GM12878 (cell line): ENCODE measurements around the gene HOXB1. TPM values are rescaled to one million over a fixed set of nuclear protein-coding genes. Genes with fewer than 3 reads are reported as not detected.

Source experiments
- ATAC-seq: fragments of 200-7000 bp; cut with Tn5 transposase; 3 replicates; pipeline ENCODE4 v1.9.1; 2020; ENCODE audit warnings: mild to moderate bottlenecking, moderate library complexity
- BruUV-seq: library from RNA; stranded (reverse); fragments of 400-500 nt; replicated peaks from 2 replicates; lab custom pipeline; 2021; lab: Mats Ljungman, UMichigan
- CTCF ChIA-PET: fragments of 300-600 bp; sonication (Branson Sonifier 250); formaldehyde crosslinking; extraction: SDS; loops from one replicate; lab custom pipeline; 2021; ENCODE audit warnings: inconsistent platforms; lab: Yijun Ruan, JAX
- POLR2A ChIA-PET: fragments of 350-600 bp; formaldehyde crosslinking; extraction: SDS; loops from one replicate; lab custom pipeline; 2021; ENCODE audit warnings: inconsistent platforms; lab: Charles Lee
- RAD21 ChIA-PET: fragments of 300-600 bp; sonication (Branson Sonifier 250); formaldehyde crosslinking; loops from one replicate; lab custom pipeline; 2023; ENCODE audit warnings: antibody characterized with exemption; ENCODE audit not compliant: unreplicated experiment; lab: Charles Lee
- SMC1A ChIA-PET: fragments of 300-600 bp; sonication (Branson Sonifier 250); formaldehyde crosslinking; loops from one replicate; lab custom pipeline; 2023; ENCODE audit not compliant: unreplicated experiment, uncharacterized antibody; lab: Charles Lee
- DNase-seq: peaks from one replicate; pipeline ENCODE4 v3.0.0-alpha.2; 2011; ENCODE audit warnings: low read depth, low spot score
- FAIRE-seq: peaks from 3 replicates; lab custom pipeline; 2011; peaks lifted over from hg19 to GRCh38; lab: Jason Lieb, UNC
- H2AFZ ChIP-seq: 2 replicates; pipeline ENCODE4 v1.6.0; 2011; ENCODE audit warnings: low read depth, low read length, control low read depth; ENCODE audit not compliant: control insufficient read depth
- H3K27ac ChIP-seq: 2 replicates; pipeline ENCODE4 v1.5.1; 2011; ENCODE audit warnings: control low read depth; ENCODE audit not compliant: control insufficient read depth, insufficient read depth
- H3K27me3 ChIP-seq, 2 experiments: replicated peaks in 1 of 2; 2 replicates each; pipeline versions ENCODE4 v1.6.0 to v1.6.1; 2011; ENCODE audit warnings: low read length in 1 of 2; ENCODE audit not compliant: control insufficient read depth in 2 of 2, insufficient read depth in 2 of 2
- H3K36me3 ChIP-seq, 2 experiments: 2 replicates each; pipeline ENCODE4 v1.5.1; 2011; ENCODE audit warnings: low read length in 1 of 2; ENCODE audit not compliant: control insufficient read depth in 2 of 2, insufficient read depth in 2 of 2
- H3K4me1 ChIP-seq: 2 replicates; pipeline ENCODE4 v1.6.1; 2011; ENCODE audit warnings: mild to moderate bottlenecking, low read length, moderate library complexity, mixed read lengths; ENCODE audit not compliant: control insufficient read depth, insufficient read depth
- H3K4me2 ChIP-seq: 2 replicates; pipeline ENCODE4 v1.6.0; 2011; ENCODE audit warnings: control low read depth; ENCODE audit not compliant: control insufficient read depth, insufficient read depth
- H3K4me3 ChIP-seq: fragments of 200-600 bp; sonication (generic); 2 replicates; pipeline ENCODE4 v1.5.1; 2016
- H3K79me2 ChIP-seq: 2 replicates; pipeline ENCODE4 v1.6.0; 2011; ENCODE audit warnings: low read length; ENCODE audit not compliant: control insufficient read depth, insufficient read depth
- H3K9ac ChIP-seq: 2 replicates; pipeline ENCODE4 v1.8.0; 2011; ENCODE audit warnings: low read length, control low read depth, mixed read lengths; ENCODE audit not compliant: control insufficient read depth, insufficient read depth
- H3K9me3 ChIP-seq: replicated peaks from 3 replicates; pipeline ENCODE4 v1.5.1; 2011; ENCODE audit warnings: mild to moderate bottlenecking, low read length; ENCODE audit not compliant: control insufficient read depth, insufficient read depth
- H4K20me1 ChIP-seq: 2 replicates; pipeline ENCODE4 v1.6.0; 2011; ENCODE audit not compliant: control insufficient read depth, insufficient read depth
- CBX3 ChIP-seq: fragments of 200-600 bp; sonication (generic); IDR thresholded peaks from 2 replicates; pipeline ENCODE4 v1.6.1; 2016; ENCODE audit warnings: low read depth, borderline replicate concordance
- EP300 ChIP-seq, 2 experiments: fragments of 150-350 bp in 1 of 2; IDR thresholded peaks; 2 replicates each; pipeline ENCODE4 v1.6.1; 2011 to 2012; ENCODE audit warnings: low read depth in 2 of 2, low read length in 2 of 2, borderline replicate concordance in 1 of 2, improper control_type of control experiment in 1 of 2, inconsistent platforms in 1 of 2; ENCODE audit not compliant: control insufficient read depth in 1 of 2
- RAD51 ChIP-seq: fragments of 450-650 bp; IDR thresholded peaks from 2 replicates; pipeline ENCODE4 v1.6.1; 2016; ENCODE audit warnings: moderate library complexity, mild to moderate bottlenecking, inconsistent platforms
- WGBS: methylation state at CpG from one replicate; pipeline ENCODE4 v1.1.6; 2016; ENCODE audit warnings: low lambda C conversion rate; ENCODE audit not compliant: insufficient replicate concordance, insufficient coverage; ENCODE audit errors: missing lambda C conversion rate; 5-methylcytosine and 5-hydroxymethylcytosine counted together
- in situ Hi-C: fragments of 300-500 bp; cut with MboI; formaldehyde crosslinking; loops from 9 replicates; pipeline ENCODE4 v1.14.3; 2018; ENCODE audit warnings: mixed read lengths
- intact Hi-C: fragments of 100-400 bp; cut with micrococcal nuclease; formaldehyde crosslinking; loops from one replicate; pipeline ENCODE4 v1.14.2; 2022; ENCODE audit not compliant: unreplicated experiment
- polyA plus RNA-seq, 11 experiments: library from polyadenylated mRNA; depleted of rRNA in 4 of 11; unstranded in 6 of 11; stranded (reverse) in 5 of 11; fragments of >200 nt; fragmentation: Nextera tagmentation in 4 of 11; fragmentation: Illumina TruSeq in 1 of 11; extraction: Ambion mirVana in 4 of 11; extraction: Trizol in 1 of 11; gene quantifications; 1 replicate in 1 of 11; 2 replicates in 10 of 11; pipeline versions ENCODE4 v1.2.1 to v1.2.3, GENCODE V29; 2011 to 2016; ENCODE audit warnings: inconsistent platforms in 2 of 11, missing spikeins in 2 of 11, low read depth in 1 of 11
- total RNA-seq, 4 experiments: library from RNA; depleted of rRNA in 3 of 4; stranded (reverse); fragments of >200 nt in 3 of 4; fragmentation: Illumina TruSeq in 1 of 4; extraction: Trizol in 1 of 4; gene quantifications; 2 replicates each; pipeline versions ENCODE4 v1.2.1 to v1.2.3, GENCODE V29; 2013 to 2021
- TF ChIP-seq, protein P1 (sequence below): fragments of 450-650 bp; IDR thresholded peaks from 2 replicates; pipeline ENCODE4 v1.6.1; 2016; ENCODE audit warnings: mild to moderate bottlenecking

The HOXB1 gene
- total and polyA plus RNA-seq, 10 of the 15 experiments (the other 5 are each of a cell fraction or from before 2014, with no cell fraction given): not detected

DNA sequence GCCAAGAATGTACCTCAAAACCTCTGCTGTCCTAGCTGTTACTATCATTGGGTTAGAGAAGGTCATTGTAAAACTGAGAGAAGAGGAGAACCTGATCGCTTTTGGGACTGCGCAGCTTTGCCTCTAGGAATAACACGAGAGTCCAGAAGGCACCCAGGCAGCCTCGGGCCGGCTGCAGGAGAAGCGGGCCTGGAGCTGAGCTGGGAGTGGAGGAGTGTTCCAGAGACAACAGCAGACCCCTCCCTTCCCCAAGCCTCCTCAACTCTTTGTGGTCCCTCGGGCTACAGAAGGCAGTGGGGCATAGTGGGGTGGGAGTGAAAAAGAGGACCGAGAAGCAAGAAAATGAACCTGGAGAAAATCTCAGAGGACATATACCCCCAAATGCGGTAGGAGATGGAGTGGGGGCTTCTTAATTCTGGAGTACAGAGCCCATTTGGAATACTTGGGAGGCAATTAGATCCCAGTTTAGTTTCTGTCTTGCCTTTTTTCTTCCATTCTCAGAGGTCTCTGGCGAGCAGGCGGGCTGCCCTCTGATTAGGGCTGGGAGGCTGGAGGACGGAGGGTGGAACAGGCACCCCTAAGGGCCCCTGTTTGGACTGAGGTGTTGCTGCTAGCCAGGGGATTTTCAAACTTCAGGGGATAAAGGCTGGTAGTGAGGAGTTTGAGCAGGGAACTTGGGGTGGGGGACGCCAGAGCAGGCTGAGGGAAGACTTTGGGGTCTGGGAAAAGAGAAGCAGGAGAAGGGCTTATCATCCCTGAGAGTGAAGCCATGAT is 27.4 kb upstream of the HOXB1 start:
- no peak for DNase-seq
- ATAC-seq: no peak
- ChIA-PET RAD21 (no interaction called here), POLR2A (no interaction called here), SMC1A (no interaction called here), CTCF (no interaction called here)
- H3K4me3 ChIP-seq: no peak overlapping the region
- no TSS peak for BruUV-seq
- no peaks in the 10 kb centered on the region for H3K4me1 ChIP-seq
- no peak overlapping the region for H2AFZ ChIP-seq
- no peak overlapping the region for H3K9ac ChIP-seq
- no peaks in the 10 kb centered on the region for H3K9me3 ChIP-seq
- H3K36me3 ChIP-seq: no peaks in the 10 kb centered on the region; a peak in 1 of 4 replicates
- H3K4me2 ChIP-seq: no peak overlapping the region
- no peaks in the 10 kb centered on the region for H3K27me3 ChIP-seq
- TF ChIP-seq EP300 (IDR thresholded peaks at IDR 0.05; ENCODE audit: borderline replicate concordance in 1 of 2, control insufficient read depth in 1 of 2, low read depth in 2 of 2, low read length in 2 of 2) (no peak), RAD51 (no peak), CBX3 (no peak)
- TF ChIP-seq, protein P1, sequence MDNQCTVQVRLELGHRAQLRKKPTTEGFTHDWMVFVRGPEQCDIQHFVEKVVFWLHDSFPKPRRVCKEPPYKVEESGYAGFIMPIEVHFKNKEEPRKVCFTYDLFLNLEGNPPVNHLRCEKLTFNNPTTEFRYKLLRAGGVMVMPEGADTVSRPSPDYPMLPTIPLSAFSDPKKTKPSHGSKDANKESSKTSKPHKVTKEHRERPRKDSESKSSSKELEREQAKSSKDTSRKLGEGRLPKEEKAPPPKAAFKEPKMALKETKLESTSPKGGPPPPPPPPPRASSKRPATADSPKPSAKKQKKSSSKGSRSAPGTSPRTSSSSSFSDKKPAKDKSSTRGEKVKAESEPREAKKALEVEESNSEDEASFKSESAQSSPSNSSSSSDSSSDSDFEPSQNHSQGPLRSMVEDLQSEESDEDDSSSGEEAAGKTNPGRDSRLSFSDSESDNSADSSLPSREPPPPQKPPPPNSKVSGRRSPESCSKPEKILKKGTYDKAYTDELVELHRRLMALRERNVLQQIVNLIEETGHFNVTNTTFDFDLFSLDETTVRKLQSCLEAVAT: no peak
- intact Hi-C loops (no loop called here), in situ Hi-C loops (no loop called here)
- FAIRE-seq: no peak
- 74% methylated on average over 13 of the region's 13 CpGs for WGBS
- no peaks in the 10 kb centered on the region for H4K20me1 ChIP-seq
- H3K79me2 ChIP-seq: no peaks in the 10 kb centered on the region
- no peak overlapping the region for H3K27ac ChIP-seq
